ENCODE data around the gene HOXC12.

The HOXC12 gene

DNA sequence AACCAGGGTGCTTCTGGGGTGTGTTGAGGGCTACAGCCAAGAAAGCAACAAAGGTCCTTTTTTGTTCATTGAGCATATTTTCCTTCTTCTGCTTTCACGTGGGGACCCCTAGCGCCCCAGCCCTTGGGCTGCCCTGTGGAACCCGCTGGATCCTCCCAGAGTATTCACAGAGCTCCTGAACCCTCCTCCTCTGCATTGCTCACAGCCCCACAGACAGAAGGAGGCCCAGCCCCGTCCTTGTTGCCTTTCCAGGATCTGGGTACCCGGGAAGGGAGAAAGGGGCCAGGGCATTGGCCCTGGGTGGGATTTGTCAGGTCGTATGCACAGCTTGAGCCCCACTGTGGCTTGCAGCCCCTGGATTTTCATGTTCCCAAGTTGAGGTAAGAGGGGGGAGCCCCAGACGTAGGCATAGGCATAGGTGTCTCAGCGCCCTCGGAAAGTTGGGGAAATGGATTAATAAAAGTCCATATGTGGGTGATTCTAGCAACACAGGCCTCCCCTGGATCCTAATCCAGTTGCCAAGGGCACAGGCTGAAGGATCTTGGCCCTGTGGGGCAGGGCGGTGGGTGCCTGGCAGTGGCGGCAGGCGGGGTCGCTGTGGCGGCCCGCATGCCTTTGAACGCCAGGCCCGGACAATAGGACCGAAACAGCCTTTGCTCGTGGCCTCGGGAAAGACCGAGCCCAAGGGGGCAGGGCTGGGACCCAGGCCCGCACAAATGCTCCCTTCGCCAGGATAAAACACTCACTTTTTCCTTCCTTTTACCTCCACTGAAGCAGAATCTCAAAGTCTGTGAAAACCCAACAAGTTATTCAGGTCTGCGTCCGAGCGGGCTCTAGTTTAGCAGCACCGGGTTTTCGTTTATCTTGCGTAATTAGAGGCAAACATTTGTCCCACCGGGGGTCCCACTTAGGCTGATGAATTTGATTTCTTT lies 27.2 kb downstream of the HOXC12 start:
- H3K36me3 ChIP-seq (ENCODE audit: insufficient read depth, low read length): no peaks in the 10 kb centered on the region

DNA sequence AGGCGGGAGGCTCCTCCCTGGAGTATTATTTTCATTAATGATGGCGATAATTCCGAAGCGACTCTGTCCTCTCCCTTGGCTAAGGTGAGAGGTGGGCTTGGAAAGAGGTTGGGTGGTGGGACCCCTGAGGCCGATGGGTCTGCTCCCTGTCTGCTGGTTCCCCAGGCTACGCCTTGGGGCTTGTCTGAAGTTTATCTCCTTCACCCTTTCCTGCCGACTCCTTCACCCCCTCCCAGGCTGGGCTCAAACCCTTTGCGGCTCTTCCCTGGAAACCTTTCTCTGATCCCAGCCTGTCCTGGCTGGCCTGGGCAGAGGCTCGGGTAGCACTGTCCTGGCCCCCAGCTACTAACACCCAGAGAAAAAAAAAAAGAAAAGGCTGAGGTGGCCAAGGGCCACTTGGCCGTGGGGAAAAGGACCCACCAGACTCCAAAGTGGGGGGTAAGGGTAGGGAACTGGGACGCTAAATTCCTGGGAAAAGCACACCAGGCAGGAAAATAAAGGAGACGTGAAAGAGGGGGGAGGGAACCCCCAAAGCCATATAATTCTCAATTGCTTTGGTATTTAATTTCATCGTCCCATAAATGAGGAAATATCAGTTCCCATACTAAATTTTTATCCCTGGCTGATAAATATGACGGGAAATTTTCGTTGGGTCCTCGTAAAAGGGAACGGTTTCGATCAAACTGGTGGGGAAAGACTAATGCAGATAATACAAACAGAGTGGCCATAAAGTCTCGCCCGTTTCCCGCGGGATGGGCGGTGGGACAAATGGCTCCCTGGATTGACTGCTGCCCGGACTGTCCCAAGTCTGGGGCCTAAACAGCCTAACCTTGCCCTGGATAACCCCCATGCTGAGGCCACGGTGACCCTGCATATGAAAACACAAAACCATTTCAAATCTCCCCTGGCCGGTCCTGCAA lies 28.2 kb downstream of the HOXC12 start:
- WGBS: 42% methylated on average over 24 of the region's 26 CpGs
- Histone ChIP-seq H3K36me3 (ENCODE audit: insufficient read depth, low read length) (no peaks in the 10 kb centered on the region), H3K9ac (ENCODE audit: low read depth, low read length) (no peak overlapping the region), H3K27ac (ENCODE audit: low read depth, low read length) (no peak overlapping the region), H3K4me1 (ENCODE audit: insufficient read depth, low read length) (no peaks in the 10 kb centered on the region), H3K27me3 (ENCODE audit: insufficient read depth, low read length) (peaks cover 100% of the 10 kb centered on the region), H3K9me3 (ENCODE audit: insufficient read depth, low read depth, low read length) (no peaks in the 10 kb centered on the region), H3K4me3 (ENCODE audit: low read length) (no peak overlapping the region)

More for the DNA sequence above, 27.2 kb downstream of the HOXC12 start:
- 18% methylated on average over 30 of the region's 30 CpGs for WGBS
- no peak overlapping the region for H3K9ac ChIP-seq (ENCODE audit: low read depth, low read length)
- H3K4me1 ChIP-seq (ENCODE audit: insufficient read depth, low read length): no peaks in the 10 kb centered on the region
- no peak overlapping the region for H3K27ac ChIP-seq (ENCODE audit: low read depth, low read length)
- no peak overlapping the region for H3K4me3 ChIP-seq (ENCODE audit: low read length)
- H3K9me3 ChIP-seq (ENCODE audit: insufficient read depth, low read depth, low read length): no peaks in the 10 kb centered on the region
- peaks cover 100% of the 10 kb centered on the region for H3K27me3 ChIP-seq (ENCODE audit: insufficient read depth, low read length)

DNA sequence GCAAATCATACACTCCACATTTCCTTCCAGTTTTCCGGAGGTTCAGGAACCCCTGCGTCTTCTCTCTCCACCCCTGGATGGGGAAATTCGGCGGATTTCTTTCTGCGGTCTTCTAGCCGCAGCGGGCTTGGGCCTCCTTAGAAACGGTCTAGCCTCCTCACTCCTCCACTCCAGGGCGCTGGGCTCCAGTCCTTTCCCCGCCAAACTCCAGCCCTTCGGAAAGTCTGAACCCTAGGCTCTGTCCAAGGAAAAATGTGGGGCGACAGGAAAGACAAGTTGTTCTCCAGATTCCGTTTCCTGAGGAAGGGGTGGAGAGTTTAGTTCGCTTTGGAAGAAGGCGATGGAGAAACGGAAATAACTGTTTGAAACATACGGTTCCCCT lies 28.9 kb downstream of the HOXC12 start:
- Histone ChIP-seq H3K27me3 (ENCODE audit: insufficient read depth, low read length) (peaks cover 100% of the 10 kb centered on the region), H3K36me3 (ENCODE audit: insufficient read depth, low read length) (no peaks in the 10 kb centered on the region), H3K27ac (ENCODE audit: low read depth, low read length) (no peak overlapping the region), H3K9ac (ENCODE audit: low read depth, low read length) (no peak overlapping the region), H3K4me1 (ENCODE audit: insufficient read depth, low read length) (no peaks in the 10 kb centered on the region), H3K4me3 (ENCODE audit: low read length) (no peak overlapping the region), H3K9me3 (ENCODE audit: insufficient read depth, low read depth, low read length) (no peaks in the 10 kb centered on the region)
- 43% methylated on average over 17 of the region's 17 CpGs for WGBS

DNA sequence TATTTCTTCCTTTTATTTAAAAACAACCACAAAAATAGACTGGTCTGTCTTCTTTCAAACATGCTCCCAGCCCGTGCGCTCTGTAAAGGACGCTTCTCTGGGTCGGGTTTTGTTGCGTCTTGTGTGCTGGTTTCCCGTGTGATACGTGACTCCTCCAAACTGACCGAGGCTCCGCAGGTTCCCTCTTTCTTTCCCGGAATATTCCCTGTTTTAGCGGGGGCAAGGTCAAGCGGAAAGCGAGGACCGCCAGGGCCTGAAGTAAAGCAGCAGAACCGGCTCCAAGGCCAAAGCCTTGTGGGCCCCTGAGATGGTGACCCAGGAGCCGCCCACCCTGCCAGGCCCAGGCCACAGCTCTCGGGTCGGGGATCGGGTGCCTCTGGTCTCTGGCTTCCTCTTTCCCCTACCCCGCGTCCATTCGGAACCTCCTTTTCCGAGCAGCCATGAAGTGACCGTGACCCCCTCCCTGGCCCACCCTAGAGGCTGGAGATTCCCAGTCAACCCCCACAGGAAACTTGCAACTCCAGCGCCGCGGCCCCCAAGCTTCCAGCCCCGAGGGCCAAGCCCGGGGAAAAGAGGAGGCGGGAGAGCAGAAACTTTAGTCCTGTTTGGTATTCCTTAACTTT lies 29.4 kb downstream of the HOXC12 start:
- Histone ChIP-seq H3K9me3 (ENCODE audit: insufficient read depth, low read depth, low read length) (no peaks in the 10 kb centered on the region), H3K9ac (ENCODE audit: low read depth, low read length) (no peak overlapping the region), H3K27ac (ENCODE audit: low read depth, low read length) (no peak overlapping the region), H3K4me3 (ENCODE audit: low read length) (no peak overlapping the region), H3K27me3 (ENCODE audit: insufficient read depth, low read length) (peaks cover 100% of the 10 kb centered on the region), H3K36me3 (ENCODE audit: insufficient read depth, low read length) (no peaks in the 10 kb centered on the region), H3K4me1 (ENCODE audit: insufficient read depth, low read length) (no peaks in the 10 kb centered on the region)
- WGBS: 33% methylated on average over 28 of the region's 30 CpGs

DNA sequence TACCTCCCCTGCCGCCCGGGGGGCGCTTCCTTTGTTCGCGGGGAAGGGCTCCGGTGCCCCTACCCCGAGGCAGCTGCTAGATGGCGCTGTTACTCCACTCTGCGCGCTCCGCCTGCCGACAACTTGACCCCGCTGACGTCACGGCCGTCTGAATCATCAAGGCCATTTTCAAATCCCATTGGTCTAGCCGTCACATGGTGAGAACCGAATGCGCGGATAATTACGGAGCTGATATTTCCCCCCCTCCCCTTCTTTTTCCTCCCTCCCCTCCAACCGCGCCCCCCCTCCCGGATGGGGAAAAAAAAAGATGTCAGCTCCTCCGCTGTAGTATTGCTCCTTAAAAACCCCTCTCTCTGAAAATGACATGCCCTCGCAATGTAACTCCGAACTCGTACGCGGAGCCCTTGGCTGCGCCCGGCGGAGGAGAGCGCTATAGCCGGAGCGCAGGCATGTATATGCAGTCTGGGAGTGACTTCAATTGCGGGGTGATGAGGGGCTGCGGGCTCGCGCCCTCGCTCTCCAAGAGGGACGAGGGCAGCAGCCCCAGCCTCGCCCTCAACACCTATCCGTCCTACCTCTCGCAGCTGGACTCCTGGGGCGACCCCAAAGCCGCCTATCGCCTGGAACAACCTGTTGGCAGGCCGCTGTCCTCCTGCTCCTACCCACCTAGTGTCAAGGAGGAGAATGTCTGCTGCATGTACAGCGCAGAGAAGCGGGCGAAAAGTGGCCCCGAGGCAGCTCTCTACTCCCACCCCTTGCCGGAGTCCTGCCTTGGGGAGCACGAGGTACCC lies 30.4 kb downstream of the HOXC12 start, which contains the start of gene HOXC10:
TSS of gene HOXC10 (plus strand) at position 246 of the 791 bp plus-strand sequence. CDS start at position 360, 114 bp downstream.
- Histone ChIP-seq H3K27me3 (ENCODE audit: insufficient read depth, low read length) (peaks cover 100% of the 10 kb centered on the region), H3K4me1 (ENCODE audit: insufficient read depth, low read length) (no peaks in the 10 kb centered on the region), H3K36me3 (ENCODE audit: insufficient read depth, low read length) (no peaks in the 10 kb centered on the region), H3K27ac (ENCODE audit: low read depth, low read length) (no peak within 1 kb of the TSS), H3K9me3 (ENCODE audit: insufficient read depth, low read depth, low read length) (no peaks in the 10 kb centered on the region), H3K9ac (ENCODE audit: low read depth, low read length) (no peak within 1 kb of the TSS), H3K4me3 (ENCODE audit: low read length) (no peak within 1 kb of the TSS)
- 40% methylated on average over 55 of the region's 55 CpGs for WGBS

DNA sequence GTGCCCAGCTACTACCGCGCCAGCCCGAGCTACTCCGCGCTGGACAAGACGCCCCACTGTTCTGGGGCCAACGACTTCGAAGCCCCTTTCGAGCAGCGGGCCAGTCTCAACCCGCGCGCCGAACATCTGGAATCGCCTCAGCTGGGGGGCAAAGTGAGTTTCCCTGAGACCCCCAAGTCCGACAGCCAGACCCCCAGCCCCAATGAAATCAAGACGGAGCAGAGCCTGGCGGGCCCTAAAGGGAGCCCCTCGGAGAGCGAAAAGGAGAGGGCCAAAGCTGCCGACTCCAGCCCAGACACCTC lies 30.9 kb downstream of the HOXC12 start:
- WGBS: 61% methylated on average over 21 of the region's 21 CpGs
- H3K9ac ChIP-seq (ENCODE audit: low read depth, low read length): no peak overlapping the region
- H3K27ac ChIP-seq (ENCODE audit: low read depth, low read length): no peak overlapping the region
- no peaks in the 10 kb centered on the region for H3K36me3 ChIP-seq (ENCODE audit: insufficient read depth, low read length)
- H3K4me3 ChIP-seq (ENCODE audit: low read length): no peak overlapping the region
- no peaks in the 10 kb centered on the region for H3K9me3 ChIP-seq (ENCODE audit: insufficient read depth, low read depth, low read length)
- H3K27me3 ChIP-seq (ENCODE audit: insufficient read depth, low read length): peaks cover 100% of the 10 kb centered on the region
- H3K4me1 ChIP-seq (ENCODE audit: insufficient read depth, low read length): no peaks in the 10 kb centered on the region

DNA sequence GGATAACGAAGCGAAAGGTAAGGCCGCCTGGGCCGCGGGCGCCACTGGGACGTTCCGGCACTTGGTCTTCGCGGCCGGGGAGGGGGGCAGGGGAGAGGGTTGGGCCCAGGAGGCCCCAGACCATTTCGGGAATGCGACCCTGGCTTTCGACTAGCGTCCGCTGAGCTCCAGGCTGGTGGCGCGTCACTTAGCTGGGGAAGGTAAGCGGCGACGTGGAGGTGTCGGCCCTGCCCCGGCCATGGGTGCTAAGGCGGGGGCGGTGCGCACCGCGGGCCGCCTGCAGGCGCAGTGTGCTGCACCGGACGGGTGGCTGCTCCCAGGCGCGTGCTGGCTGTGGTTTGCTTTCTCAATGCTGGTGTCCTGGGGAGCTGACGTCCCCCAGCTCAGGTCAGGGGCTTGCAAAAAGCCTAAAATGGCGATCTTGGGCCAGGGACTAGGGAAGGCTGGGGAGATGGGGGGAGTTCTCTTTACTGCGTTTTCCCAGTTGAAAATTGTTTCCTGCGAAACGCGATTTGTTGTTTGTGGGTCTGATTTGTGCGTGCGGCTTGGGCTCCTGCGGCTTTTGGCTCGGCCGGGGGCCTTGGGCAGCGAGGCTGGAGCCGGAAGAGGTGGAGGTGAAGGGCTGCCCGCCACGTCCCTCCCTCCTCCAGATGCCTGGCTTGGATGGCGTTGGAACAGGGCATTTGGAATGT lies 31.4 kb downstream of the HOXC12 start:
- H3K36me3 ChIP-seq (ENCODE audit: insufficient read depth, low read length): no peaks in the 10 kb centered on the region
- H3K4me3 ChIP-seq (ENCODE audit: low read length): no peak overlapping the region
- no peak overlapping the region for H3K9ac ChIP-seq (ENCODE audit: low read depth, low read length)
- peaks cover 100% of the 10 kb centered on the region for H3K27me3 ChIP-seq (ENCODE audit: insufficient read depth, low read length)
- H3K9me3 ChIP-seq (ENCODE audit: insufficient read depth, low read depth, low read length): no peaks in the 10 kb centered on the region
- WGBS: 20% methylated on average over 49 of the region's 50 CpGs
- H3K27ac ChIP-seq (ENCODE audit: low read depth, low read length): no peak overlapping the region
- no peaks in the 10 kb centered on the region for H3K4me1 ChIP-seq (ENCODE audit: insufficient read depth, low read length)

DNA sequence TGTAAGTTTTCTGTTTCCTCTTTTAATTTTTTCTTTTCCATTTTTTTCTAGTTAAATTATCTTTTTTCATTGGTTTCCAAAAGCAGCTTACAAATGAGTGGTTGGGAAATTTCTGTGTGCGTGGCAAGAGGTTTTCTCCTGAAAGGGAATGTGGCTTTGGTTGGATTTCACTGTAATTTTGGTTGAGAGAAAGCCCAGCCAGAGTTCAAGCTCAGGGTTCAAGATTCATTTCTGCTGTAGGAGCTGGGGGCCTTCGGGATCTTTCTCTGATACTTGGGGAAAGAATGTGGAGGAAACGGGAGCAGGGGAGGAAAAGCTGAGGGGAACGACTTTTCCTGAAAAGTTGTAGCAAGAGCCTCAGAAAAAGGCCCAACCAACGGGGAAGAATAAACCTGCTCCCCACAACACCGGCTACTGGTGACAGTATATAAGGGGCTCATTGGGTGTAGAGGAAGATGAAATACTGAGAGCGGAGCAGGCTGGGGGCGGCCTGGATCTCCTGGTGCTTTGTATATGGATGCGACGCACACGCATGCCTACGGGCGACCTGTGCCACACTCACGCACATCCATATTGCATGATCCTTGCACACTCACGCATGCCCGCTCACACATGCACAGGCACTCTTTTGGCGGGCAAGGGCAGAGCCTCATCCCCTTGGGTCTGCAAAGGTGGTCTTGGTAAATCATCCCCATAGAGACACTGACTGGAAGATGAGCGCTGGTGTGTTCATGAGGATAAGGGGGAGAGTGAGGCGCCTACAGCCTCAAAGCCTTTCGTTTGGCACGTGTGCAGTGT lies 32.2 kb downstream of the HOXC12 start:
- H3K4me3 ChIP-seq (ENCODE audit: low read length): no peak overlapping the region
- no peaks in the 10 kb centered on the region for H3K4me1 ChIP-seq (ENCODE audit: insufficient read depth, low read length)
- H3K27ac ChIP-seq (ENCODE audit: low read depth, low read length): no peak overlapping the region
- no peaks in the 10 kb centered on the region for H3K36me3 ChIP-seq (ENCODE audit: insufficient read depth, low read length)
- H3K27me3 ChIP-seq (ENCODE audit: insufficient read depth, low read length): peaks cover 100% of the 10 kb centered on the region
- 62% methylated on average over 18 of the region's 21 CpGs for WGBS
- no peaks in the 10 kb centered on the region for H3K9me3 ChIP-seq (ENCODE audit: insufficient read depth, low read depth, low read length)
- H3K9ac ChIP-seq (ENCODE audit: low read depth, low read length): no peak overlapping the region

DNA sequence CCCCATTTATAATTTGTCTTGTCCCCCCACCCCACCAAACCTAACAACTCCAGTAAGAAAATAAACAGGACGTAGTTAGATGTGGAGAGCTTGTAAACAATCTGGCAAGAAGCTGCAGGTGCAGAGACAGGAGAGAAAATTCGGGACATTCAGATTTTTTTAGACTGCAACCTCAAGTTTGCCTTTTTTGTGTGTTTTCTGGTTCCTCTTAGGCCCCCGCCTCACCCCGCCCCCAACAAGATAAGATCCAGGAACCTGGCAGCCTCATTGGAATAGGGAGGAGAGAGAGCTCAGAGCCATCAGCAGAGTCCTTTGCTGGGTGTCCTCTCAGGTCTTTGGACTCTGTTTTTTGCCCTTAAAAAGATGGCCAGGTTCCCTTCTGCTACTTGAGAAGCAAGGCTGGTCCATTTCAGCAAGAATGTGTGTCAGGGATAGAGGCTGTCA lies 33.1 kb downstream of the HOXC12 start:
- Histone ChIP-seq H3K4me1 (ENCODE audit: insufficient read depth, low read length) (no peaks in the 10 kb centered on the region), H3K4me3 (ENCODE audit: low read length) (no peak overlapping the region), H3K9ac (ENCODE audit: low read depth, low read length) (no peak overlapping the region), H3K27ac (ENCODE audit: low read depth, low read length) (no peak overlapping the region), H3K9me3 (ENCODE audit: insufficient read depth, low read depth, low read length) (no peaks in the 10 kb centered on the region), H3K36me3 (ENCODE audit: insufficient read depth, low read length) (no peaks in the 10 kb centered on the region), H3K27me3 (ENCODE audit: insufficient read depth, low read length) (peaks cover 100% of the 10 kb centered on the region)
- 26% methylated on average over 4 of the region's 4 CpGs for WGBS
